K562 (cell line): ENCODE measurements around the gene ANKDD1A. TPM values are rescaled to one million over a fixed set of nuclear protein-coding genes. Genes with fewer than 3 reads are reported as not detected.

ENCODE experiments used
- CHD2 ChIP-seq: IDR thresholded peaks from 2 replicates; pipeline ENCODE4 v1.6.1; 2011; ENCODE audit warnings: low read depth, low read length
- KLF16 ChIP-seq: IDR thresholded peaks from 2 replicates; pipeline ENCODE4 v1.6.1; 2016; ENCODE audit warnings: antibody characterized with exemption
- MAFK ChIP-seq: IDR thresholded peaks from 2 replicates; pipeline ENCODE4 v1.6.1; 2011; ENCODE audit warnings: low read length, improper control_type of control experiment
- NONO ChIP-seq, 2 experiments: fragments of 200-400 bp in 1 of 2; fragments of 450-650 bp in 1 of 2; formaldehyde crosslinking in 1 of 2; IDR thresholded peaks; 2 replicates each; pipeline ENCODE4 v1.6.1; 2017; ENCODE audit warnings: low read depth in 2 of 2, mild to moderate bottlenecking in 2 of 2, moderate library complexity in 2 of 2, low read length in 1 of 2
- NR2C1 ChIP-seq, 2 experiments: fragments of 450-650 bp; IDR thresholded peaks; 2 replicates each; pipeline ENCODE4 v1.6.1; 2017; ENCODE audit warnings: mild to moderate bottlenecking in 2 of 2, antibody characterized with exemption in 1 of 2, inconsistent platforms in 1 of 2, missing compliant biosample characterization in 1 of 2, missing genetic modification characterization in 1 of 2
- NR2F6 ChIP-seq: fragments of 450-650 bp; formaldehyde crosslinking; IDR thresholded peaks from 2 replicates; pipeline ENCODE4 v1.4.0; 2020; ENCODE audit warnings: mild to moderate bottlenecking
- PBX2 ChIP-seq, 2 experiments: IDR thresholded peaks in 1 of 2; conservative IDR thresholded peaks in 1 of 2; 2 replicates each; pipeline ENCODE4 v1.6.1; 2016; ENCODE audit warnings: low read depth in 2 of 2, mild to moderate bottlenecking in 1 of 2, missing compliant biosample characterization in 1 of 2, missing genetic modification characterization in 1 of 2, moderate library complexity in 1 of 2
- POLR2H ChIP-seq: IDR thresholded peaks from 2 replicates; pipeline ENCODE4 v1.6.1; 2016; ENCODE audit warnings: missing genetic modification characterization, low read depth, mild to moderate bottlenecking, control low read depth, missing compliant biosample characterization, moderate library complexity
- PPARD ChIP-seq: fragments of 250-450 bp; sonication (Bioruptor Pico); IDR thresholded peaks from 2 replicates; pipeline ENCODE4 v1.8.0; 2022; ENCODE audit warnings: inconsistent platforms, mild to moderate bottlenecking, moderate library complexity
- PTBP1 ChIP-seq: fragments of 200-400 bp; formaldehyde crosslinking; IDR thresholded peaks from 2 replicates; pipeline ENCODE4 v1.6.1; 2017; ENCODE audit warnings: low read depth, low read length
- RBBP5 ChIP-seq: fragments of 200-600 bp; sonication (generic); IDR thresholded peaks from 2 replicates; pipeline ENCODE4 v1.6.1; 2012; ENCODE audit warnings: borderline replicate concordance, mild to moderate bottlenecking, low read length, control low read depth, inconsistent platforms; ENCODE audit not compliant: insufficient read depth, poor library complexity, severe bottlenecking
- SREBF2 ChIP-seq: sonication (generic); formaldehyde crosslinking; IDR thresholded peaks from 2 replicates; pipeline ENCODE4 v1.4.0; 2020; ENCODE audit warnings: mild to moderate bottlenecking, missing genetic modification reagents
- SRSF9 ChIP-seq: fragments of 200-400 bp; formaldehyde crosslinking; IDR thresholded peaks from 2 replicates; pipeline ENCODE4 v1.6.1; 2017; ENCODE audit warnings: low read depth, low read length, borderline replicate concordance
- YY1 ChIP-seq, 3 experiments: IDR thresholded peaks; 2 replicates each; pipeline ENCODE4 v1.6.1; 2011; ENCODE audit warnings: low read length in 2 of 3, mild to moderate bottlenecking in 2 of 3, moderate library complexity in 2 of 3, borderline replicate concordance in 1 of 3, control low read depth in 1 of 3, low read depth in 1 of 3; ENCODE audit not compliant: insufficient read depth in 3 of 3, insufficient replicate concordance in 2 of 3, control insufficient read depth in 1 of 3, insufficient read length in 1 of 3; ENCODE audit errors: extremely low read depth in 1 of 3
- ZNF165 ChIP-seq: fragments of 250-450 bp; sonication (Bioruptor Pico); IDR thresholded peaks from 2 replicates; pipeline ENCODE4 v1.4.0; 2020; ENCODE audit warnings: borderline replicate concordance
- ZNF584 ChIP-seq: fragments of 200-800 bp; sonication (Bioruptor generic); IDR thresholded peaks from 2 replicates; pipeline ENCODE4 v1.6.1; 2016; ENCODE audit warnings: low read depth, mild to moderate bottlenecking, missing genetic modification characterization, missing compliant biosample characterization
- ZNF589 ChIP-seq: fragments of 200-800 bp; sonication (Bioruptor generic); IDR thresholded peaks from 2 replicates; pipeline ENCODE4 v1.6.1; 2016; ENCODE audit warnings: low read depth, missing genetic modification characterization, missing compliant biosample characterization
- ZNF592 ChIP-seq: fragments of 450-650 bp; IDR thresholded peaks from 2 replicates; pipeline ENCODE4 v1.6.1; 2017; ENCODE audit warnings: antibody characterized with exemption, mild to moderate bottlenecking
- ZNF644 ChIP-seq: fragments of 200-800 bp; sonication (Bioruptor generic); IDR thresholded peaks from 2 replicates; pipeline ENCODE4 v1.6.1; 2016; ENCODE audit warnings: low read depth, missing genetic modification characterization, missing compliant biosample characterization
- polyA plus RNA-seq, 8 experiments: library from polyadenylated mRNA; depleted of rRNA in 4 of 8; stranded (reverse) in 5 of 8; unstranded in 3 of 8; fragments of >200 nt; fragmentation: Nextera tagmentation in 2 of 8; fragmentation: Illumina TruSeq in 1 of 8; extraction: Ambion mirVana in 2 of 8; extraction: Trizol in 1 of 8; gene quantifications; 2 replicates each; pipeline versions ENCODE4 v1.2.1 to v1.2.3, GENCODE V29; 2011 to 2014; ENCODE audit warnings: inconsistent platforms in 1 of 8, missing spikeins in 1 of 8
- total RNA-seq, 7 experiments: library from RNA; depleted of rRNA in 6 of 7; stranded (reverse); fragments of >200 nt in 6 of 7; fragmentation: Illumina TruSeq in 2 of 7; extraction: Trizol in 2 of 7; gene quantifications; 2 replicates each; pipeline versions ENCODE4 v1.2.1 to v1.2.3, GENCODE V29; 2011 to 2021; ENCODE audit warnings: low replicate concordance in 1 of 7

ANKDD1A gene
- total and polyA plus RNA-seq, 9 of the 15 experiments (the other 6 are each of a cell fraction or from before 2014, with no cell fraction given), result 0.08 to 0.80 (median 0.43) TPM

- TF ChIP-seq ZNF592 (peak; percentile 91), ZNF589 (CRISPR knock-in tag) (no peak), CHD2 (peak; percentile 43; the same call in 1 of the 2 replicates), PBX2 (CRISPR knock-in tag; IDR thresholded peaks at IDR 0.05; ENCODE audit: low read depth) (peak; percentile 83), PBX2 (tag; conservative IDR thresholded peaks at IDR 0.05; ENCODE audit: low read depth) (peak; percentile 91), KLF16 (no peak), NR2C1 (IDR thresholded peaks at IDR 0.05) (no peak), NR2C1 (tag; IDR thresholded peaks at IDR 0.05) (no peak), MAFK (peak; percentile 36; the same call in 1 of the 2 replicates), PTBP1 (no peak), ZNF165 (CRISPR knock-in tag) (no peak), YY1 (IDR thresholded peaks at IDR 0.05; ENCODE audit: borderline replicate concordance in 1 of 3, control insufficient read depth in 1 of 3, extremely low read depth in 1 of 3, insufficient read depth in 3 of 3, insufficient read length in 1 of 3, insufficient replicate concordance in 2 of 3, low read depth in 1 of 3, low read length in 2 of 3) (peak in 1 of 3 experiments; percentile 18), NR2F6 (no peak), SRSF9 (no peak), NONO (IDR thresholded peaks at IDR 0.05; ENCODE audit: low read depth in 2 of 2, low read length in 1 of 2) (no peak), ZNF644 (no peak), PPARD (CRISPR knock-in tag) (no peak), ZNF584 (CRISPR knock-in tag) (0 out of 2 replicates have a peak, but pooled peaks have one; percentile 21), POLR2H (no peak), SREBF2 (CRISPR knock-in tag) (no peak), RBBP5 (no peak)
Observed at GRCh38 chr15:64893481-64894394, 18.0 kb upstream of the ANKDD1A start (continued).
